Left ventricle myocardium superior (tissue), 1 donor: ENCODE results near the gene CD164. TPM values are rescaled to one million over a fixed set of nuclear protein-coding genes. Genes with fewer than 3 reads are reported as not detected.

Experiments
- ATAC-seq: fragments of 200-7000 bp; cut with Tn5 transposase; one replicate; pipeline ENCODE4 v1.9.1; 2020; ENCODE audit warnings: mild to moderate bottlenecking, moderate library complexity
- DNase-seq: peaks from one replicate; pipeline ENCODE4 v3.0.0-alpha.2; 2020
- intact Hi-C: fragments of 100-400 bp; cut with micrococcal nuclease; formaldehyde crosslinking; loops from one replicate; pipeline ENCODE4 v1.11.0; 2022
- total RNA-seq: library from RNA; stranded (reverse); fragmentation: NEBNext Ultra II Directional; extraction: Animal tissue kit (Norgen Biotek cat#: 25700); gene quantifications from one replicate; pipeline ENCODE4 v1.2.1, GENCODE V29; 2021
- donor health status: DM: no; HTN: yes; CAD: no; lungs with severe emphysema.

Gene CD164
- total RNA-seq, 1 donor from 2014 or later, result 100 TPM

- intact Hi-C loops, result no loop called here
- no peak for DNase-seq
- ATAC-seq, result no peak
Observed at GRCh38 chr6:109323241-109323640, 59.0 kb downstream of the CD164 start.

- ATAC-seq (peak; percentile 85), DNase-seq (peak; percentile 36)
- intact Hi-C loops, result no loop called here
Observed at GRCh38 chr6:109322825-109323224, 59.4 kb downstream of the CD164 start.

DNA sequence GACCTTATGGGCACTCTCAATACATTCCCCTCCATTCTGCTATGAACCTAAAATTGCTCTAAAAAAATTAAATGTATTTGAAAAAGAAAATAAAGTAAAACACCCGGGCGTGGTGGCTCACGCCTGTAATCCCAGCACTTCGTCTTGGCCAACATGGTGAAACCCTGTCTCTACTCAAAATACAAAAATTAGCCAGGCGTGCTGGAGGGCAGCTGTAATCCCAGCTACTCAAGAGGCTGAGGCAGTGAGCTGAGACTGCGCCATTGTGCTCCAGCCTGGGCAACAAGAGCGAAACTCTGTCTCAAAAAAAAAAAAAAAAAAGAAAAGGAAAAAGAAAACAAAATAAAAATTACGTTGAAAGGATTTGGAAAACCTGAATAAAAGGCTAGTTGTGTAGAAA lies 60.5 kb downstream of the CD164 start:
- ATAC-seq (no peak), DNase-seq (no peak)
- intact Hi-C loops, result no loop called here

DNA sequence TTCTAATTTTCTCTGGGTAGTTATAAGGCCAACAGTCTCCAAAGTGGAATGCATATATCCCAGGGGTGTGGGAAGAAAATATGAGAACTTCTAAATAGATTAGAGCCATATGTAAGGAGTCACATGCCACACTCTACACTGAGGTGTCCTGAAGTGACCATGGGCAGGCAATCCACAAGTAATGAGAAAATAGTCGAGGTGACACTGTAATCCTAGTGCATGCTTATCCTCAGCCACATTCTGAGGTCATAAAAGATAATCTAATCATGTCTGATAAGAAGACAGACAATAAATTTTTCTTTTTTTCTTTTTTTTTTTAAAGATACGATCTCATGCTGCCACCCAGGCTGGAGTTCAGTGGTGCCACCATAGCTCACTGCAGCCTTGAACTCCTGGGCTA lies 62.2 kb downstream of the CD164 start:
- DNase-seq, result no peak
- no peak for ATAC-seq
- intact Hi-C loops, result no loop called here

DNA sequence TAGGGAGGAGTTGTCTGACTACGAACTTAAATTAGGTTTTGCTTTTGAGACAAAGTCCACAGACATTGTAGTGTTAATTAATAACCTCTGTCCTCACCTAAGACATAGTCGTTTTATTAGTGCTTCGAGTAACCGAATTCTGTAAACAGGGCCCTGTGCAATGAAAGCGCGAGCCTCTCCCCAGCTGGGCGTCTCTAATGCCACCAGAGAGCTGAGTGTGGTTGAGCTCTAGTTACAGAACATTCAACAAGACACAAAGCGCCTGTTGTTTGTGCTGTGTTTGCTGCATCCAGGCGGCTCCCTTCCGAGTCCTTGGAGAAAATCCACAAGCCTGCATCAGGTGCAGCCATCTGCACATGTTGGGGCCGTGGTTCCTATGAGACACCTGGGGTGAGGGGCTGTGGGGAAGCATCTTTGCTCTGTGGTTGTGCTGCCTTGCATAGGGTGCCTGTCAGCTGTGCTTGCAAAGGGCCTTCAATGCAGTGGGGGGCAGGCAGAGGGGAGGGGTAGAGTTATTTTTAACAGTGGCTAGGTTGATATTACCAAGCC lies 63.9 kb downstream of the CD164 start:
- no peak for DNase-seq
- ATAC-seq, result peak; percentile 75

GRCh38 chr6:109316909-109317308 lies 65.4 kb downstream of the CD164 start:
- DNase-seq, result no peak
- ATAC-seq, result no peak
- intact Hi-C loops, result no loop called here

More for the DNA sequence above, 63.9 kb downstream of the CD164 start:
- intact Hi-C loops, result no loop called here

Other genes with a start within 250 kb of the CD164 start
- 2.5 TPM for gene PPIL6, start 58.2 kb upstream of the CD164 start, total RNA-seq
- gene SMPD2, start 58.3 kb upstream of the CD164 start, total RNA-seq, result 5.7 TPM
- 7.5 TPM for gene MICAL1, start 73.3 kb upstream of the CD164 start, total RNA-seq
- gene ZBTB24, start 100.8 kb upstream of the CD164 start, total RNA-seq, result 3.4 TPM